Keratinocyte (primary cell): ENCODE results near the gene BEST1.

ENCODE experiments used
- EZH2 ChIP-seq: IDR thresholded peaks from one replicate; pipeline ENCODE4 v1.6.1; 2012; ENCODE audit warnings: inconsistent platforms, mild to moderate bottlenecking, low read length, moderate library complexity
- TF ChIP-seq, protein P1 (sequence below), 3 experiments: IDR thresholded peaks in 1 of 3; conservative IDR thresholded peaks in 1 of 3; optimal IDR thresholded peaks in 1 of 3; 2 replicates in 2 of 3; 3 replicates in 1 of 3; pipeline versions ENCODE3 to v1.5.1; 2011; ENCODE audit warnings: low read length in 3 of 3, mild to moderate bottlenecking in 3 of 3, moderate library complexity in 2 of 3, control low read depth in 1 of 3, inconsistent platforms in 1 of 3; ENCODE audit not compliant: insufficient read depth in 2 of 3; ENCODE audit errors: extremely low read depth in 1 of 3

GRCh38 chr11:61911701-61912529, 38.2 kb upstream of the BEST1 start:
- TF ChIP-seq EZH2 = no peak
- TF ChIP-seq, protein P1, sequence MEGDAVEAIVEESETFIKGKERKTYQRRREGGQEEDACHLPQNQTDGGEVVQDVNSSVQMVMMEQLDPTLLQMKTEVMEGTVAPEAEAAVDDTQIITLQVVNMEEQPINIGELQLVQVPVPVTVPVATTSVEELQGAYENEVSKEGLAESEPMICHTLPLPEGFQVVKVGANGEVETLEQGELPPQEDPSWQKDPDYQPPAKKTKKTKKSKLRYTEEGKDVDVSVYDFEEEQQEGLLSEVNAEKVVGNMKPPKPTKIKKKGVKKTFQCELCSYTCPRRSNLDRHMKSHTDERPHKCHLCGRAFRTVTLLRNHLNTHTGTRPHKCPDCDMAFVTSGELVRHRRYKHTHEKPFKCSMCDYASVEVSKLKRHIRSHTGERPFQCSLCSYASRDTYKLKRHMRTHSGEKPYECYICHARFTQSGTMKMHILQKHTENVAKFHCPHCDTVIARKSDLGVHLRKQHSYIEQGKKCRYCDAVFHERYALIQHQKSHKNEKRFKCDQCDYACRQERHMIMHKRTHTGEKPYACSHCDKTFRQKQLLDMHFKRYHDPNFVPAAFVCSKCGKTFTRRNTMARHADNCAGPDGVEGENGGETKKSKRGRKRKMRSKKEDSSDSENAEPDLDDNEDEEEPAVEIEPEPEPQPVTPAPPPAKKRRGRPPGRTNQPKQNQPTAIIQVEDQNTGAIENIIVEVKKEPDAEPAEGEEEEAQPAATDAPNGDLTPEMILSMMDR (optimal IDR thresholded peaks at IDR 0.05 in 1 of 3, IDR thresholded peaks at IDR 0.05 in 1 of 3, conservative IDR thresholded peaks at IDR 0.05 in 1 of 3; ENCODE audit: extremely low read depth in 1 of 3, insufficient read depth in 2 of 3, low read length in 3 of 3) = no peak
